Activated effector memory CD4-positive, alpha-beta T cell treated with anti-CD3 and anti-CD28 coated beads, Interleukin-2, amount 50 U/mL, for 16 hours (primary cell): Measurements from ENCODE around the gene HECTD4.
"Not testable (repeated sequence)": the region's sequence is repeated elsewhere in the genome, so short reads cannot be mapped to it uniquely, and the experiment has no call there.

Source experiments
- DNase-seq: peaks from one replicate; pipeline ENCODE4 v3.0.0-alpha.2; 2020

HECTD4 gene

GRCh38 chr12:112381883-112382796, at the start of gene HECTD4:
Gene HECTD4, minus strand, starts transcription at chr12:112382431. Its CDS starts 303 bp downstream, at chr12:112382128.
- peak; percentile 99 for DNase-seq

DNA sequence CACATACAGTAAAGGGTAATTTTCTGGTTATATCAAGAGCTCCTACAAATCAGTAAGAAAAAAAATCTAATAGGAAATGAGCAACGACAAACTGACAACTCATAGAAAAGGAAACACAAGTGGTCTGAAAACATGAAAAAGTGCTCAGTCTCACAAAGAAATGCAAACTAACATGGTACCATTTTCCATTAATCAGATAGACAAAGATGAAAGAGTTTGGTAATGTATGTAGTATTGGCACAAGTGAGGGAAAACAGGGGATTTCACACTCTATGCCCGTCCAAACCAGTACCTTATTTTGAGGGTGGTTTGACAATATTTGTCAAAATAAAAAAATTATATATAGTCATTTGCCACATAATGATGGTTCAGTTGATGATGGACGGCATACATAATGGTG, 49.7 kb upstream of the HECTD4 start:
- no peak for DNase-seq

DNA sequence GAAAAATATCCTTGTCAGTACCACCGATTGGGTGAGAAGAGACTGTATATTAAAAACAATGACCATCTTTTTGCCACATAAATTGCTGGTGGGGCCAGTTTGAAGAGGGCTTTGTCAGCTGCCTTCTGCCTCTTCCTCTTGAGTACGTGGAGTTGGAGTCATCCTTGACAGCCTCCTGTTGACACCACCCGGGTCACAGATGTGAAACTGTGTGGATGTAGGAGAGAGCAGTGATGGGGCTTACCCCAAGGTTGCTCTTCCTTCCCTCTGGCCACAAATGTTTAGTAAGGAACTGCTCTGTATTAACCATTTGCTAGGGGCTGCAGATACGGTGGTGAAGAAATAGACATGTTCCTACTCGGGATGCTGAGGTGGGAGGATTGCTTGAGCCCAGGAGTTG, 48.7 kb upstream of the HECTD4 start:
- DNase-seq, result no peak

- no peak for DNase-seq
Observed at GRCh38 chr12:112427760-112428159, 45.5 kb upstream of the HECTD4 start.

DNA sequence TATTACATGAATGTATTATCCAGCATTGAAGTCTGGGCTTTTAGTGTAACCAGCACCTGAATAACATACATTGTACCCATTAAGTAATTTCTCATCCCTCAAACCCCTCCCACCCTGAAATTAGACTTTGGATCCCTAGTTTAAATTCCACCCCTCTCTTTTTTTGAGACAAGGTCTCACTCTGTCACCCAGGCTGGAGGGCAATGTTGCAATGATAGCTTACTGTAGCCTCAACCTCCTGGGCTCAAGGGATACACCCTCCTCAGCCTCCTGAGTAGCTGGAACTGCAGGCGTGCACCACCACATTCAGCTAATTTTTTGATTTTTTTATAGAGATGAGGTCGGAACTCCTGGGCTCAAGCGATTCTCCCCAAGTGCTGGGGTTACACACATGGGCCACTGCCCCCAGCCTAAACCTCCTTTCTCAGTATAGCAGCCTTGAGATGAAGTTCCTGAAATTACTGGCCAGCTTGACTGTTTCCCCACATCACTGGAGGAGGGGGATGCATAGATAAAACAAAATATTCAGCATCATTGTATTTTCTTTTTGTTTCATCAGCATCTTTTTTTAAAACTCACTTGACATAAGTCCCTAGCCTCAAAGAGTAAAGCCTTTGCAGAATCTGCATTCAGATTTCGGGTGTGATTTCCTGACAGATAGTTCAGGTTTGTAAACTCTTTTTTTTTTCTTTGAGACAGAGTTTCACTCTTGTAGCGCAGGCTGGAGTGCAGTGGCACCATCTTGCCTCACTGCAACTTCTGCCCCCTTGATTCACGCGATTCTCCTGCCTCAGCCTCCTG, 43.6 kb upstream of the HECTD4 start:
- no peak for DNase-seq

DNA sequence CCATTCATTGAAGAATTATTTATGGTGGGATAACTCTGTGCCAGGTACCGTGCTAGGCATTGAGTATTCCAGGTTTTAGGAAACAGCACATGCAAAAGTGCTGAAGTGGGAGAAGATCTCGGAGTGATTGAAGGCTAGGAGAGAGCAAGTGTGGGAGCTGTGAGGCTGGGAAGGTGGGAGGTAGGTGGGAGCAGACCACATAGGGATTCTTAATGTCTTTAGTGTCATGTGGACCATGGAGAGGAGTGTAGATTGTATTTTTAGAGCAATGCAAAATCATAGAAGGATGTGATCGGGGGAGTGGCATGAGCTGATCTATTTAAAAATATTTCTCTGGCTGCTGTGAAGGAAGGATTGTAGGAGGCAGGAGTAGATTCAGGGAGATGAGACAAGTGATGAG, 41.9 kb upstream of the HECTD4 start:
- no peak for DNase-seq

- DNase-seq, result no peak
Observed at GRCh38 chr12:112422531-112422930, 40.3 kb upstream of the HECTD4 start.

DNA sequence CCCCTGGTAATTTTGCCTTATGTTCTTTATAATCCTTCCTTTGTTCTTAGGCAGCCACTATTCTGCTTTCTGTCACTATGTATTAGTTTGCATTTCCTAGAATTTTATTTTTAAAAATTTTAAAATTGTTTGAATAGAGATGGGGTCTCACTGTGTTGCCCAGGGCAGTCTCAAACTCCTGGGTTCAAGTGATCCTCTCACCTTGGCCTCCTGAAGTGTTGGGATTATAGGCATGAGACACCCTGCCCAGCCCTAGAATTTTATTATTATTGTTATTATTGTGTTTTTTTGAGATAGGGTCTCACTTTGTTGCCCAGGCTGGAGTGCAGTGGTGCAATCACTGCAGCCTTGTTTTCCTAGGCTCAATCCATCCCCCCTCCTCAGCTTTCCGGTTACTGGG, 39.1 kb upstream of the HECTD4 start:
- no peak for DNase-seq

GRCh38 chr12:112420740-112421139, 38.5 kb upstream of the HECTD4 start:
- DNase-seq, result no peak

- no peak for DNase-seq
Observed at GRCh38 chr12:112419297-112420133, 37.3 kb upstream of the HECTD4 start.

DNA sequence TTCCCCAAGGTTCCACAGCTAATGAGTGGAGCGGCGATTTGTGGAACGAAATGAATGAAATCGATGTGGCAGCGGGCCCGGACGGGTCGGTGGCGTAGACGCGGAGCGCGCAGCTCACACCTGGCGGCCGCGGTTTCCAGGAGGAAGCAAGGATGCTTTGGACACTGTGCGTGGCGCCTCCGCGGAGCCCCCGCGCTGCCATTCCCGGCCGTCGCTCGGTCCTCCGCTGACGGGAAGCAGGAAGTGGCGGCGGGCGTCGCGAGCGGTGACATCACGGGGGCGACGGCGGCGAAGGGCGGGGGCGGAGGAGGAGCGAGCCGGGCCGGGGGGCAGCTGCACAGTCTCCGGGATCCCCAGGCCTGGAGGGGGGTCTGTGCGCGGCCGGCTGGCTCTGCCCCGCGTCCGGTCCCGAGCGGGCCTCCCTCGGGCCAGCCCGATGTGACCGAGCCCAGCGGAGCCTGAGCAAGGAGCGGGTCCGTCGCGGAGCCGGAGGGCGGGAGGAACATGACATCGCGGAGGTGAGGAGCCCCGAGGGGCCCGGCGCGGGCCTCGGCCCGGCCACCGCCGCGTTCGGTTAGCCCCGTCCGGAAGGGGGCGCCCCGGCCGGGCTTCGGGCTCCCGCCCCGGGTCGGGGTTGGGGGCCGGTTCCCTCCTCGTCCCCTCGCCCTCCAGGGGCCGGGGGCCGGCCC, 36.5 kb upstream of the HECTD4 start, which contains the start of gene PTPN11:
PTPN11 (plus strand) TSS at position 340 of the 689 bp plus-strand sequence; CDS start at position 505, 165 bp downstream.
- peak; percentile 97 for DNase-seq

DNA sequence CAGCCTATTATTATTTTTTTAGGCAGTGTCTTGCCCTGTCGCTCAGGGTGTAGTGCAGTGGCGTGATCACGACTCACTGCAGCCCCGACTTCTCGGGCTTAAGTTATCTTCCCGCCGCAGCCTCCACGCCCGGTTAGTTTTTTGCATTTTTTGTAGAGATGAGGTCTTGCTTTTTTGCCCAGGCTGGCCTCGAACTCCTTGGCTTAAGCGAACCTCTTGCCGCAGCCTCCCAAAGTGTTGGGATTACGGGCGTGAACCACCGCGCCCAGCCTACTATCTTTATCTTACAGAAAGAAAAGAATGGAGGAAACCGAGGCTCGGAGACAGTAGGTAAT, 36.0 kb upstream of the HECTD4 start:
- DNase-seq, result no peak

DNA sequence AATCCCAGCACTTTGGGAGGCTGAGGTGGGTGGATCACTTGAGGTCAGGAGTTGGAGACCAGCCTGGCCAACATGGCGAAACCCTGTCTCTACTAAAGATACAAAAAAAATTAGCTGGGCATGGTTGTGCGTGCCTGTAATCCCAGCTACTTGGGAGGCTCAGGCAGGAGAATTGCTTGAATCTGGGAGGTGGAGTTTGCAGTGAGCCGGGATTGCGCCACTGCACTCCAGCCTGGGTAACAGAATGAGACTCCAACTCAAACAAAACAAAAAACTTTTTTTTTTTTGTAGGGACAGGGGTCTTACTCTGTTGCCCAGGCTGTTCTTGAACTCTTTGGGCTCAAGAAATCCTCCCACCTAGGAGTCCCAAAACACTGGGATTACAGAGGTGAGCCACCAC, 33.2 kb upstream of the HECTD4 start:
- DNase-seq, result not testable (repeated sequence)

GRCh38 chr12:112413855-112414625, 31.8 kb upstream of the HECTD4 start:
- DNase-seq, result no peak

DNA sequence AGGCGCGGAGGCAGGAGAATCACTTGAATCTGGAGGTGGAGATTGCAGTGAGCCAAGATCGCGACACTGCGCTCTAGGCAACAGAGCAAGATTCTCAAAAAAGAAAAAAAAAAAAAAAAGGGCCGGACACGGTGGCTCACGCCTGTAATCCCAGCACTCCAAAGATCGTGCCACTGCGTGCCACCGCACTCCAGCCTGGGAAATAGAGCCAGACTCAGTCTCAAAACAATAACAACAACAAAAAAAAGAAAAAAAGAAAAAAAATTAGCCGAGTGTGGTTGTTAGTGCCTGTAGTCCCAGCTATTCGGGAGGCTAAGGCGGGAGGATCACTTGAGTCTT, 27.6 kb upstream of the HECTD4 start:
- no peak for DNase-seq

GRCh38 chr12:112409064-112409905, 27.1 kb upstream of the HECTD4 start, which contains the start of gene RPL6:
Gene RPL6, minus strand, starts transcription at chr12:112409605. Its CDS starts 949 bp downstream, at chr12:112408656.
- DNase-seq, result peak; percentile 90

- no peak for DNase-seq
Observed at GRCh38 chr12:112408621-112409020, 26.4 kb upstream of the HECTD4 start.

DNA sequence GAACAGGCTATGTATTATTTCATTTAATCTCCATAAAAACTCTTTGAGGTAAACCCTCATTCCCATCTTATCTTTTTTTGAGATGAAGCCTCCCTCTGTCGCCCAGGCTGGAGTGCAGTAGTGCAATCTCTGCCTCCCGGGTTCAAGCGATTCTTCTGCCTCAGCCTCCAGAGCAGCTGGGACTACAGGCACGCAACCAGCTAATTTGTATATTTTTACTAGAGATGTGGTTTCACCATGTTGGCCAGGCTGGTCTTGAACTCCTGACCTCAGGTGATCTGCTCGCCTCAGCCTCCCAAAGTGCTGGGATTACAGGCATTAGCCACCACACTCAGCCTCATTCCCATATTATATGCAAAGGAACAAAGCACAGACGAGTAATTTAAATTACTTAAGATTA, 25.5 kb upstream of the HECTD4 start:
- DNase-seq, result not testable (repeated sequence)

GRCh38 chr12:112406519-112407488, 24.6 kb upstream of the HECTD4 start:
- DNase-seq, result peak; percentile 54
